Heart left ventricle (tissue), 13 donors: ENCODE measurements around the gene SF3A2.

ENCODE experiments used
- POLR2A ChIP-seq, 2 donors: fragments of 450-650 bp; IDR thresholded peaks; one replicate each; pipeline ENCODE4 v1.6.1; 2017; ENCODE audit warnings: antibody characterized with exemption in 2 of 2, mild to moderate bottlenecking in 2 of 2, moderate library complexity in 2 of 2
- TF ChIP-seq, protein P1 (sequence below), 12 donors: fragments of 200-600 bp; sonication (generic) in 4 of 12; IDR thresholded peaks; one replicate each; pipeline versions ENCODE4 v1.5.0 to v1.8.0; 2018 to 2022; ENCODE audit warnings: antibody characterized with exemption in 12 of 12, mild to moderate bottlenecking in 5 of 12
- donor health status: ischemic (EF 13 %, LVEDD 7.1; RV severe dilation, severe dysfunction).
- donor health status: DM: no; HTN: yes; CAD: no.
- donor health status: DM: no; HTN: no; CAD: no.
- donor health status: ischemic (EF 25% LVEDD 6.9; RV normal size, moderate dysfunction).
- donor health status: ischemic (EF 25% LVEDD 5.7; RV mildly dilated, moderate dysfunction).
- donor health status: ischemic (EF 35%, LVEDD 5.7; RV mildly dilated, moderate dysfunction).
- donor health status: nonischemic (EF 11% LVEDD 7.7; RV severe dilation, severe dysfunction).
- donor health status: DM: yes; HTN: yes; CAD: no.
- donor health status: PGD.
- donor health status: ischemic (EF 29% LVEDD 5.4; RV normal size, mild dysfunction).
- donor health status: nonischemic (EF 23%, LVEDD 6.1; RV moderate dilation, normal function).

DNA sequence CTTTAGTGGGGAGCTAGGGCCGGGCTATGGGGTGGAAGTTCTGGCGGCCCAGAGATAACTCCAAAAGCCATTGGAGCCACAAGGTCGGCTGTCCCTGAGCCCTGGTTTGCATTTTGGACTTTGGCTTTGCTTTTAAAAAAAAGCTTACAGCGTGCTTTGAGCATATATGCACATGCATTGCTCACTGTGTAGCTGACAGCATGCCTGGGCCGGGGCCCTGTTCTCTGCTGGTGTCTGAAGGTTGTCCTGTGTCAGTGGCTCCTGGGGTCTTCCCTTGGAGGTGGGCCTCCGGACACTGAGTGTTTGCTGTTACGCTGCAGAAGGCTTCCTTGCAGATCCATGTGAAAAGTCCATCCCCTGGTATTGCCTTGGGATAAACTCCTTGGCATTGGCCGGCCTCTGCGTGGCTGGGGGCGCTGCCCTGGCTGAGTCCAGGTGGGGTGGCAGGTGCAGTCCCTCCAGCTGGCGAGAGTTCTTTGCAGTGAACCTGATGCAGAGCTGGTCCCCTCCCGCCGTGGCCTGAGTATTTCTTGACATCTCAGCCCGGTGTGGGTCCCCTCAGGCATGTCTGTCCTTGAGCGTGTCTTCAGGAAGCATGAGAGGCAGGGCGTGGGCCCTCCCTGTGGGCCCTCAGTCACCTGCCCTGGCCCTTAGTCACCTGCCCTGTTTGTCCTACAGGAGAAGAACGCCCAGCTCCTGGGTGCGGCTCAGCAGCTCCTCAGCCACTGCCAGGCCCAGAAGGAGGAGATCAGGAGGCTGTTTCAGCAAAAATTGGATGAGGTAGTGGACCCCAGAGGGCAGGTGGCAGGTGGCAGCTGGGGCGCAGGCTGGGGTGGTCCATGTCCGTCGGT lies 23.5 kb upstream of the SF3A2 start:
- TF ChIP-seq, protein P1, sequence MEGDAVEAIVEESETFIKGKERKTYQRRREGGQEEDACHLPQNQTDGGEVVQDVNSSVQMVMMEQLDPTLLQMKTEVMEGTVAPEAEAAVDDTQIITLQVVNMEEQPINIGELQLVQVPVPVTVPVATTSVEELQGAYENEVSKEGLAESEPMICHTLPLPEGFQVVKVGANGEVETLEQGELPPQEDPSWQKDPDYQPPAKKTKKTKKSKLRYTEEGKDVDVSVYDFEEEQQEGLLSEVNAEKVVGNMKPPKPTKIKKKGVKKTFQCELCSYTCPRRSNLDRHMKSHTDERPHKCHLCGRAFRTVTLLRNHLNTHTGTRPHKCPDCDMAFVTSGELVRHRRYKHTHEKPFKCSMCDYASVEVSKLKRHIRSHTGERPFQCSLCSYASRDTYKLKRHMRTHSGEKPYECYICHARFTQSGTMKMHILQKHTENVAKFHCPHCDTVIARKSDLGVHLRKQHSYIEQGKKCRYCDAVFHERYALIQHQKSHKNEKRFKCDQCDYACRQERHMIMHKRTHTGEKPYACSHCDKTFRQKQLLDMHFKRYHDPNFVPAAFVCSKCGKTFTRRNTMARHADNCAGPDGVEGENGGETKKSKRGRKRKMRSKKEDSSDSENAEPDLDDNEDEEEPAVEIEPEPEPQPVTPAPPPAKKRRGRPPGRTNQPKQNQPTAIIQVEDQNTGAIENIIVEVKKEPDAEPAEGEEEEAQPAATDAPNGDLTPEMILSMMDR (IDR thresholded peaks at IDR 0.05), result no peak
- no peak for TF ChIP-seq POLR2A (IDR thresholded peaks at IDR 0.05)
